HL-60/S4 treated with phorbol 12-myristate 13-acetate at 8.2 ng/mL for 4 days and 3 days (cell line): ENCODE results near the gene TRIM7.
"Not testable (repeated sequence)": the region's sequence is repeated elsewhere in the genome, so short reads cannot be mapped to it uniquely, and the experiment has no call there.

ENCODE experiments used
- in situ Hi-C: fragments of 300-500 bp; cut with MboI; formaldehyde crosslinking; loops from 2 replicates; pipeline ENCODE4 v1.15.0; 2022; ENCODE audit warnings: low sequenced_read_pairs

The TRIM7 gene

GRCh38 chr5:181156758-181157157 lies 48.2 kb downstream of the TRIM7 start:
- in situ Hi-C loops: loop anchor here (10.0 kb wide), 1 partner anchor 292 kb away; the partner anchor contains the start of gene ZFP62

GRCh38 chr5:181153814-181154213 lies 51.2 kb downstream of the TRIM7 start:
- in situ Hi-C loops: loop anchor here (10.0 kb wide), 1 partner anchor 289 kb away; the partner anchor contains the start of gene ZFP62

- in situ Hi-C loops: loop anchor here (10.0 kb wide), 1 partner anchor 288 kb away; the partner anchor contains the start of gene ZFP62
Observed at GRCh38 chr5:181152406-181152805, 52.6 kb downstream of the TRIM7 start.

- in situ Hi-C loops: loop anchor here (10.0 kb wide), 1 partner anchor 286 kb away; the partner anchor contains the start of gene ZFP62
Observed at GRCh38 chr5:181151146-181151545, 53.9 kb downstream of the TRIM7 start.

- in situ Hi-C loops: loop anchor here (10.0 kb wide), 1 partner anchor 285 kb away; the partner anchor contains the start of gene ZFP62
Observed at GRCh38 chr5:181149806-181150733, 54.9 kb downstream of the TRIM7 start.

- in situ Hi-C loops: no loop called here
Observed at GRCh38 chr5:181149355-181149754, 55.6 kb downstream of the TRIM7 start.

GRCh38 chr5:181146927-181147636 lies 57.9 kb downstream of the TRIM7 start, which contains the start of gene OR2V2:
Gene OR2V2, plus strand, starts transcription at chr5:181147586. Its CDS starts 7,357 bp downstream, at chr5:181154943.
- in situ Hi-C loops: not testable (repeated sequence)

GRCh38 chr5:181145133-181145532 lies 59.9 kb downstream of the TRIM7 start:
- in situ Hi-C loops: no loop called here
